GM12892 (cell line): ENCODE measurements around the gene PNMA8B.

Experiments used
- POLR2A ChIP-seq: IDR thresholded peaks from 2 replicates; pipeline ENCODE4 v1.6.1; 2011; ENCODE audit warnings: low read depth, low read length, control low read depth
- POLR2AphosphoS5 ChIP-seq: IDR thresholded peaks from 2 replicates; pipeline ENCODE4 v1.6.1; 2011; ENCODE audit warnings: low read depth, low read length, control low read depth
- TAF1 ChIP-seq: IDR thresholded peaks from 2 replicates; pipeline ENCODE4 v1.6.1; 2011; ENCODE audit warnings: low read depth, mild to moderate bottlenecking, control low read depth, low read length, borderline replicate concordance

- TF ChIP-seq POLR2A = no peak
- TF ChIP-seq TAF1 = no peak
- TF ChIP-seq POLR2AphosphoS5 = no peak
Measured at GRCh38 chr19:46447824-46448223, 47.8 kb downstream of the PNMA8B start.
